ENCODE data around the gene CLASP1. TPM values are rescaled to one million over a fixed set of nuclear protein-coding genes. Genes with fewer than 3 reads are reported as not detected.

The CLASP1 gene
- total and polyA plus RNA-seq, 3 donors from 2014 or later: 43.8 to 130 (median 103) TPM

DNA sequence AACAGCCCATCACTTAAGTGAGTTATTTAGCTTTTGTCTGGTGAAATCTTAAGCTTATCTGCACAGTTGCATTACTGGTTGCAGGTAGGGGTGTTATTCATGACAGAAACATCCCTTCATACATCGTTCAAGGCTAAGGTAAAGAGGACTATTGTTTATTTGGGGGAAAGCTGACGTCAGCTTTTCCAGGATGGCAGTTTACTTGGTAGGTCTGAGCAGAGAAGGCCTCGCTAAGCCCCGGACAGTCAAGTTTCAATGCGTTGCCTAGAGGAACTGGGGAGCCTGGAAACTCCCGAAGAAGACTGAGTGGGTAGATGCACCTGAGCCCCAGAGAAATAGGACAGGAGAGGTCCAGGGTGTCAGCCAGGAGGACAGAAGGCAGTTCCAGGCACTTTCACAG, 116.4 kb downstream of the CLASP1 start:
- Histone ChIP-seq H3K27ac (peak overlapping the region; percentile 20 to 93), H3K4me1 (peaks cover 44% of the 10 kb centered on the region), H3K27me3 (no peaks in the 10 kb centered on the region), H3K4me3 (no peak overlapping the region), H3K36me3 (ENCODE audit: low read depth, missing control alignments) (no peaks in the 10 kb centered on the region), H3K9me3 (no peaks in the 10 kb centered on the region)
- intact Hi-C loops (cut with DNase I; ENCODE audit: low total_unique reads): no loop called here
- WGBS, 2 donors: 58 to 62% methylated on average over 6 of the region's 6 CpGs
- DNase-seq: no peak
- TF ChIP-seq POLR2A (IDR thresholded peaks at IDR 0.05): no peak
- TF ChIP-seq, protein P1, sequence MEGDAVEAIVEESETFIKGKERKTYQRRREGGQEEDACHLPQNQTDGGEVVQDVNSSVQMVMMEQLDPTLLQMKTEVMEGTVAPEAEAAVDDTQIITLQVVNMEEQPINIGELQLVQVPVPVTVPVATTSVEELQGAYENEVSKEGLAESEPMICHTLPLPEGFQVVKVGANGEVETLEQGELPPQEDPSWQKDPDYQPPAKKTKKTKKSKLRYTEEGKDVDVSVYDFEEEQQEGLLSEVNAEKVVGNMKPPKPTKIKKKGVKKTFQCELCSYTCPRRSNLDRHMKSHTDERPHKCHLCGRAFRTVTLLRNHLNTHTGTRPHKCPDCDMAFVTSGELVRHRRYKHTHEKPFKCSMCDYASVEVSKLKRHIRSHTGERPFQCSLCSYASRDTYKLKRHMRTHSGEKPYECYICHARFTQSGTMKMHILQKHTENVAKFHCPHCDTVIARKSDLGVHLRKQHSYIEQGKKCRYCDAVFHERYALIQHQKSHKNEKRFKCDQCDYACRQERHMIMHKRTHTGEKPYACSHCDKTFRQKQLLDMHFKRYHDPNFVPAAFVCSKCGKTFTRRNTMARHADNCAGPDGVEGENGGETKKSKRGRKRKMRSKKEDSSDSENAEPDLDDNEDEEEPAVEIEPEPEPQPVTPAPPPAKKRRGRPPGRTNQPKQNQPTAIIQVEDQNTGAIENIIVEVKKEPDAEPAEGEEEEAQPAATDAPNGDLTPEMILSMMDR (IDR thresholded peaks at IDR 0.05): no peak

DNA sequence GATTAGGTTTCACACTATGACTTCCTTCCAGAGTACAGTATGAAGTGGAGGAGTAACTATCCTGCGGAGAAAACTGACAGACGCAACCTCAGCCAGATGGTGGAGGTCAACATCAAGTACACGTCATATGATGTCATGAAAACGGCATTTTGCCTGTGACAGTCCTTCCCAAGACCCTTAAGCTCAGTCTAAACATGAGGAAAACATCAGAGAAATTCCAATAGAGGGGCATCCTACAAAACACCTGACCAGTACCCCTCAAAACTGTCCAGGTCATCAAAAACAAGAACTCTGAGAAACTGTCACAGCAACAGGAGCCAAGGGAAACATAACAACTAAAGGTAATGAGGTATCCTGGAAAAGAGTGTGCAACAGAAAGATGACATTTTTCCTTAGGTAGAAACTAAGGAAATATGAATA, 116.9 kb downstream of the CLASP1 start:
- Histone ChIP-seq H3K4me1 (peaks cover 44% of the 10 kb centered on the region), H3K27me3 (no peaks in the 10 kb centered on the region), H3K27ac (peak overlapping the region; percentile 20 to 93), H3K9me3 (no peaks in the 10 kb centered on the region), H3K36me3 (ENCODE audit: low read depth, missing control alignments) (no peaks in the 10 kb centered on the region), H3K4me3 (no peak overlapping the region)
- no peak for TF ChIP-seq POLR2A (IDR thresholded peaks at IDR 0.05)
- TF ChIP-seq, protein P1 (IDR thresholded peaks at IDR 0.05): no peak
- intact Hi-C loops (cut with DNase I; ENCODE audit: low total_unique reads): no loop called here
- WGBS, 2 donors: 24 to 42% methylated on average over 4 of the region's 4 CpGs
- DNase-seq: no peak

DNA sequence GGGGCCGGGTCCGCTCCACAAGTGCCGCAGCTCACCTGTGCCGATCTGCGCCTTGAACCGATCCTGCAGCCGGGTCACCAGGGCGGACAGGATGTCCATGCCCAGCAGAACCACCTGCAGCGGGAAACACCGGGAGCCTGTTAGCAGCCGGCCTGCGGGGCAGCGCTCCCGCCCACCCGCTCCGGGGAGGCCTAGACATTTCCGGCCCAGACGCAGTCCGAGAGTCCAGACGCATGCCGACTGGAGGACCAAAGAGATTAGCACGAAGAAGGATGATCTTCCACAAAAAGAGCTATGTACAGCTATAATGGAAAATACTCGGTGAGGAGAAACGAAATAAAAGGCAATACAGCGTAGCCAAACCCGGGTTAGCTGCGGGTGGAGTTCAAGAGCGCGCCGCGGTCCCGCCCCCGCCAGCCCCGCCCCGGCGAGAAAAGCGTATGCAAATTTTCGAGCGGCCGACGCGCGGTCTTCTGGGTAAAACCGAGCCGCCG, 119.0 kb downstream of the CLASP1 start:
- H3K27ac ChIP-seq: peak overlapping the region; percentile 85 to 93
- intact Hi-C loops (cut with DNase I; ENCODE audit: low total_unique reads): no loop called here
- no peaks in the 10 kb centered on the region for H3K27me3 ChIP-seq
- peak overlapping the region; percentile 72 to 74 for H3K4me3 ChIP-seq
- no peaks in the 10 kb centered on the region for H3K9me3 ChIP-seq
- peak; percentile 88 for DNase-seq
- H3K36me3 ChIP-seq (ENCODE audit: low read depth, missing control alignments): no peaks in the 10 kb centered on the region
- WGBS, 2 donors: 0% methylated on average over 27 to 46 of the region's 46 CpGs
- peaks cover 45% of the 10 kb centered on the region for H3K4me1 ChIP-seq
- TF ChIP-seq, protein P1 (IDR thresholded peaks at IDR 0.05): no peak
- TF ChIP-seq POLR2A (IDR thresholded peaks at IDR 0.05): no peak

DNA sequence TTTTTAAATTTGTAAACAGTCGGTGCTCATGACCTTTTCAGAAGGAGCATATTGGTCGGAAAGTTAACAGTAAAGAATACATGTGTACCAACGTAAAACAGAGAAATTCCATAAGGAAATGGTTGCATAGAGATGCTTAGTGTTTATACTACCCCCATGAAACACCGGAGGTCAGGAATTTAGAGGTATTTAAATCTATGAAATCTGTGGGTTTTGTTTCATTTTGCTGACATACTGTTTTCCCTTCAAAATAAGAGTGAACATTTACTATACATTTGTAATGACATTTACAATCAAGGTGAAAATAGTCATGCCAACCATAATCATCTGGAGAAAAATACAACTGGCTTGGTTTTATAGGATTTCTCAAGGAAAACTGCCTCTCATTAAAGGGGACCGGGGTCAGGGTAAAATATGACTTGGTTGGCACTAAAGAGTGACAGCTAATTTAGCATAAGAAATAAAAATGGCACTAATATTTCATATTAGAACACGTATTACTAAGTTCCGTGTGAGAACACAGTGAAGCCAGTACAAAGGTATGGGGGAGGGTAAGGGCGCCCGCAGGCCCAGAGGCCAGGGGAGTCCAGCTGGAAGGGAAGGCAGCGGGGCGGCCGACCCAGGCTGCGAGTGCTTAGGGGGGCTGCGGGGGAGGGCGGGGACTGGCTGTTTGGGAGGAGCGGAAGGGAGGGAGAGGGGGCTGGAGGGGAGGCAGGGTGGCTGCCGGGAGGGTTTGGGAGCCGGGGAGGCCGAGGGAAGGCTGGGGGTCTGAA, 119.6 kb downstream of the CLASP1 start:
- whole genome bisulfite sequencing, 2 donors: 4 to 6% methylated on average over 18 to 19 of the region's 19 CpGs
- Histone ChIP-seq H3K4me3 (peak overlapping the region; percentile 72 to 74), H3K27ac (peak overlapping the region; percentile 85 to 93), H3K27me3 (no peaks in the 10 kb centered on the region), H3K4me1 (peaks cover 42% of the 10 kb centered on the region), H3K9me3 (no peaks in the 10 kb centered on the region), H3K36me3 (ENCODE audit: low read depth, missing control alignments) (no peaks in the 10 kb centered on the region)
- DNase-seq: peak; percentile 74
- intact Hi-C loops (cut with DNase I; ENCODE audit: low total_unique reads): no loop called here
- TF ChIP-seq POLR2A (IDR thresholded peaks at IDR 0.05): no peak
- TF ChIP-seq, protein P1 (IDR thresholded peaks at IDR 0.05): no peak
